Lower lobe of right lung (tissue), 2 donors: Measurements from ENCODE around the gene SSUH2. TPM values are rescaled to one million over a fixed set of nuclear protein-coding genes. Genes with fewer than 3 reads are reported as not detected.

Source experiments
- ATAC-seq, 2 donors: fragments of 200-7000 bp; cut with Tn5 transposase; one replicate each; pipeline ENCODE4 v1.9.1; 2020 to 2022; ENCODE audit warnings: mild to moderate bottlenecking in 2 of 2, moderate library complexity in 2 of 2
- DNase-seq: peaks from one replicate; pipeline ENCODE4 v3.0.0-alpha.2; 2020
- H3K27ac ChIP-seq: fragments of 200-600 bp; one replicate; pipeline ENCODE4 v1.8.0; 2022
- H3K27me3 ChIP-seq: fragments of 200-600 bp; one replicate; pipeline ENCODE4 v1.8.0; 2022; ENCODE audit warnings: low read depth
- H3K36me3 ChIP-seq: fragments of 200-600 bp; one replicate; pipeline ENCODE4 v1.8.0; 2022; ENCODE audit warnings: mild to moderate bottlenecking
- H3K4me1 ChIP-seq: fragments of 200-600 bp; one replicate; pipeline ENCODE4 v1.8.0; 2022
- H3K4me3 ChIP-seq: fragments of 200-600 bp; one replicate; pipeline ENCODE4 v1.8.0; 2022; ENCODE audit warnings: mild to moderate bottlenecking
- H3K9me3 ChIP-seq: fragments of 200-600 bp; one replicate; pipeline ENCODE4 v1.8.0; 2022
- intact Hi-C: fragments of 100-400 bp; cut with DNase I; formaldehyde crosslinking; loops from one replicate; pipeline ENCODE4 v1.11.0; 2022
- total RNA-seq: library from RNA; stranded (reverse); fragmentation: NEBNext Ultra II Directional; extraction: Animal tissue kit (Norgen Biotek cat#: 25700); gene quantifications from one replicate; pipeline ENCODE4 v1.2.1, GENCODE V29; 2021
- TF ChIP-seq, protein P1 (sequence below): fragments of 200-600 bp; IDR thresholded peaks from one replicate; pipeline ENCODE4 v1.8.0; 2022; ENCODE audit warnings: antibody characterized with exemption, mild to moderate bottlenecking
- donor health status: DM: no; HTN: yes; CAD: no; lungs with severe emphysema.

SSUH2 gene
- total RNA-seq, 1 donor from 2014 or later, result not detected

DNA sequence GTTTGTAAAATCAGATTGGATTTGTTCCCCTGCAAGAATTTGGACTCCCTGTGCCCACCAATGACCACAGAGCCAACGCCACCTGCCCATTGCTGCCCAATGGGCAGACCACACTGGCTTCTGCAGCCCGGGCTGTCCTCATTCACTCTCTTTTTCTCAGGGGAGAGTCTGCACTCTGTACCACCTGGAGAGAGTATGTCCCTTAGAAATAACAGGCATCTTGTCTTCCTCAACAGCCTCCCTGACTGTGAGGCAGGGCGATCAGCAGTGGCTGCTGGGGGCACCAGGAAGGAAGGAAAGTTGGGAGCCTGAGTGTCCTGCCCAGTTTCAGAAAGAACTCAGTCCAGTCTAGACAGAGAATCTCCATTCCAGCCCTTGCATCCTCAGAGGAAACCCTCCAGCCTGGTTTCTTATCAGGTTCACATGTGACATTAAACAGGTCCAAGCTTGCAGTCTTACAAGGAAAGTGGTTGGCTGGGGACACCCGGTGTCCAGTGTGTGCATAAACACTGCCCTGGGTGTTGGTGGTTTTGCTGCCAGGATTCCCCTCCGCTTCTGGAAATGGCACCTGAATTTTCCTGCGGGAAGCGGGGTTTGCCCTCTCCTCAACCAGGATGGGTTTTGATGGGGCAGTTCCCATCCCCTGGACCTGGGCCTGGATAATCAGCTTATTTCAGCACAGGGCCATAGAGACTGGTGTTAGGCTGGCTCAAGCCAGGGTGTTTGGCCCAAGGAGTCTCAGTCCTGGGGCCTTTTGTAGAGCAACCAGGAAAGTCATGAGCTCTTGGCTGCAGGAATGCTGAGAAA lies 37.2 kb downstream of the SSUH2 start:
- intact Hi-C loops, result no loop called here
- H3K27ac ChIP-seq, result no peak overlapping the region
- no peaks in the 10 kb centered on the region for H3K9me3 ChIP-seq
- no peaks in the 10 kb centered on the region for H3K36me3 ChIP-seq
- H3K27me3 ChIP-seq, result no peaks in the 10 kb centered on the region
- DNase-seq (no peak), ATAC-seq (peak; percentile 86 to 88)
- H3K4me1 ChIP-seq, result peaks cover 16% of the 10 kb centered on the region
- H3K4me3 ChIP-seq, result no peak overlapping the region
- TF ChIP-seq, protein P1, sequence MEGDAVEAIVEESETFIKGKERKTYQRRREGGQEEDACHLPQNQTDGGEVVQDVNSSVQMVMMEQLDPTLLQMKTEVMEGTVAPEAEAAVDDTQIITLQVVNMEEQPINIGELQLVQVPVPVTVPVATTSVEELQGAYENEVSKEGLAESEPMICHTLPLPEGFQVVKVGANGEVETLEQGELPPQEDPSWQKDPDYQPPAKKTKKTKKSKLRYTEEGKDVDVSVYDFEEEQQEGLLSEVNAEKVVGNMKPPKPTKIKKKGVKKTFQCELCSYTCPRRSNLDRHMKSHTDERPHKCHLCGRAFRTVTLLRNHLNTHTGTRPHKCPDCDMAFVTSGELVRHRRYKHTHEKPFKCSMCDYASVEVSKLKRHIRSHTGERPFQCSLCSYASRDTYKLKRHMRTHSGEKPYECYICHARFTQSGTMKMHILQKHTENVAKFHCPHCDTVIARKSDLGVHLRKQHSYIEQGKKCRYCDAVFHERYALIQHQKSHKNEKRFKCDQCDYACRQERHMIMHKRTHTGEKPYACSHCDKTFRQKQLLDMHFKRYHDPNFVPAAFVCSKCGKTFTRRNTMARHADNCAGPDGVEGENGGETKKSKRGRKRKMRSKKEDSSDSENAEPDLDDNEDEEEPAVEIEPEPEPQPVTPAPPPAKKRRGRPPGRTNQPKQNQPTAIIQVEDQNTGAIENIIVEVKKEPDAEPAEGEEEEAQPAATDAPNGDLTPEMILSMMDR, result peak; percentile 69

DNA sequence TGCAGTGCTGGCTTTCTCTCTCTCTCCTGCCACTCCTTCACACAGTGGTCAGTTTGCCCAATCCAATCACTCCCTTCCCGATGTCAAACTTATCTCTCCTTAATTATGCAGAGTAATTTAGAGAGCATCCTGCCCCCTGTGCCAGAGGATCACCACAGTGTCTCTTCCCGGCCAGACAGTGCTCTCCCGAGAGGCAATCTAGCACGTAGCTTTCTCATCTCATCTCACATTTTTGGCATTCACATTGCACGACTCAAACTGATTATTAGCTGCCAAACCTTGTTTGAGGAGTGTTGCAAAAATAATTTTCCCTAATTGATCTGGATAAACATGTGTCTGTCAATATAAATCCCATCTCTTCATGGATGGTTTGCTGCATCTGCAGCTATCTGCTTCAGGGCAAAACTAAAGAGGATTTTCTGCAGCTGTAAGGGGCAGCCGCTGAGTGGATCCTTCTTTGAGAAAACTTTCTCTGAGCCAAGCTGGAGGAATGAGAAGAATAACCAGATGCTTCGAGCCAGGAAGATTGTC lies 37.8 kb downstream of the SSUH2 start:
- ATAC-seq (no peak), DNase-seq (no peak)
- intact Hi-C loops, result no loop called here

DNA sequence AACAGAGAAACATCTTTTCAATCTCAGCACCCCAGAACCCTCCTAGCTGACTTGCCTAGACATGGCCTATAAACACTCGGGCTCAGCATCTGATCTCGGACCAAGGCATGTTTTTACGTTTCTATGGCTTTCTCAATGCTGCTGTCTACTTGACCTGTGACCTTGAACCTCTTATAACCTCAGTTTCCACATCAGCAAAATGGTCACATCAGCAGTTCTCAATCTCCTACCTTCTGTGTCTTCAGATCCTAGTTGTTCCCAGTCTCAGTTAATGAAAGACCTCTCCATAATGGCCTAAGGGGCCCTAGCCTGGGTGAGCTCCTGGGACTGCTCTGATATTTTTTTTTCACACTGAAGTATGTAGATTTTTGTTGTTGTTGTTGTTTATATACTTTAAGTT lies 39.6 kb downstream of the SSUH2 start:
- ATAC-seq, result no peak
- intact Hi-C loops, result no loop called here
- no peak for DNase-seq

More for the DNA sequence above, 37.8 kb downstream of the SSUH2 start:
- Histone ChIP-seq H3K9me3 (no peaks in the 10 kb centered on the region), H3K36me3 (no peaks in the 10 kb centered on the region), H3K4me3 (no peak overlapping the region), H3K27me3 (no peaks in the 10 kb centered on the region), H3K4me1 (peaks cover 16% of the 10 kb centered on the region), H3K27ac (no peak overlapping the region)
- TF ChIP-seq, protein P1, result no peak

DNA sequence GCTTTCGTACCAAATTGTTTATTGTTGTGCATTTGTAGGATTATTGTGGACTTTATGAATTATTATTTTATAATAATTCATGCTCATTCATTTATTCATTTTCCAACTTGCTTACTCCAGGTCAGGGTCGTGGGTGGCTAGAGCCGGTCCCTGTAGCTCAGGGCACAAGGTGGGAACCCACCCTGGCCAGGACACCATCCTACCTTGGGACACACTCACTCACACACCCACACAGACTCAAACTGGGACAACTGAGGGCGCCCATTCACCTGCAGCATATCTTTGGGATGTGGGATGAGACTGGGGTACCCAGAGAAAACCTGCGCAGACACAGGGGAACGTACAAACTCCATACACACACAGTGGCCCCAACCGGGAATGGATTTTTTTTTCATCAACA lies 40.6 kb downstream of the SSUH2 start:
- intact Hi-C loops, result no loop called here
- no peak for DNase-seq
- H3K27ac ChIP-seq, result no peak overlapping the region

More for the DNA sequence above, 39.6 kb downstream of the SSUH2 start:
- peaks cover 16% of the 10 kb centered on the region for H3K4me1 ChIP-seq
- TF ChIP-seq, protein P1, result no peak
- no peak overlapping the region for H3K4me3 ChIP-seq
- no peaks in the 10 kb centered on the region for H3K36me3 ChIP-seq
- H3K27ac ChIP-seq, result no peak overlapping the region
- H3K9me3 ChIP-seq, result no peaks in the 10 kb centered on the region
- no peaks in the 10 kb centered on the region for H3K27me3 ChIP-seq

DNA sequence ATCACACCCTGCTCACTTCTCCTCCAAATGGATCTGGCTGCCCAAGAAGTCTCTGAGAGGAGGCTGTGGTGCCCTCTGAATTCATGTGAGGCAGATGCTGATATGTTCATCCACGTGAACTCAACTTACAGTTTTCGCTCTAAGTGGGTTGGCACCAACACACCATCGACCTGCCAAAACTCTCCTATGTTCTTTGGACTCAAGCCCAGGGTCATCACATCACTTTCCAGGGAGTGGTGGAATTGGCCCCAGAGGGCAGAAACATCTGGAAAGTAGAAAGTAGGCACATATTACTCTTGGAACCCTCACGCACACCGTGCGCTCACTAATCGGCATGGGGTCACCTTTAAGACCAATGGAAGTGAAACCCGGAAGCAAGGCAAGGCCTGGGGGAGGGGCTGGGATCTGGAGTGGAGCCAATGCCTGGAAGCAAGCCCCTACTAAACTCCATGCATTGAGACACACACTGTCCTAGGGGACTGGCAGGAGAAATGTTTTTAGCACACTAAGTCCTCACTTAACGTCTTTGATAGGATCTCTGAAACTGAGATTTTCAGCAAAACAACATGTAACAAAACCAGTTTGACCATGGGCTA lies 41.4 kb downstream of the SSUH2 start:
- Histone ChIP-seq H3K36me3 (no peaks in the 10 kb centered on the region), H3K27me3 (no peaks in the 10 kb centered on the region), H3K9me3 (no peaks in the 10 kb centered on the region), H3K27ac (no peak overlapping the region), H3K4me1 (peaks cover 16% of the 10 kb centered on the region), H3K4me3 (no peak overlapping the region)
- DNase-seq (no peak), ATAC-seq (no peak)
- intact Hi-C loops, result no loop called here
- TF ChIP-seq, protein P1, result no peak

More for the DNA sequence above, 40.6 kb downstream of the SSUH2 start:
- no peak for ATAC-seq
- TF ChIP-seq, protein P1, result no peak
- H3K4me1 ChIP-seq, result peaks cover 16% of the 10 kb centered on the region
- no peak overlapping the region for H3K4me3 ChIP-seq
- no peaks in the 10 kb centered on the region for H3K36me3 ChIP-seq
- no peaks in the 10 kb centered on the region for H3K27me3 ChIP-seq
- no peaks in the 10 kb centered on the region for H3K9me3 ChIP-seq
